ENCODE data around the gene CRELD2. TPM values are rescaled to one million over a fixed set of nuclear protein-coding genes. Genes with fewer than 3 reads are reported as not detected.

The CRELD2 gene
- total and polyA plus RNA-seq, 2 experiments from 2014 or later, result 35.7 to 47.7 TPM

DNA sequence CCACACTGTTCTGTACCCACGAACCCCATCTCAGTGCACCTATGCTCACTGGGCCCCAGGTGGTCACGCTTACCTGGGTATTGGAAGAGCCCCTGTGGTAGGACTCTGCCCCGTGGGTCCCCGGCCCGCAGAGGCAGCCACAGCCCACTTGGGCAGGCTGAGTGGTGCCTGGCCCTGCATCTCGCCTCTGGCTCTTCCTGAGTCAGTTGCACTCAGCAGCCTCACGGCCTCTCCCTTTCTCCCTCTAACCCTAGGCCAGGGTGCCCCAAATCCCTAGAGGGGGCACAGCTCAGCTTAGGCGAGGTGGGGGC, 9.7 kb downstream of the CRELD2 start (continued):
- TF ChIP-seq, protein P1, sequence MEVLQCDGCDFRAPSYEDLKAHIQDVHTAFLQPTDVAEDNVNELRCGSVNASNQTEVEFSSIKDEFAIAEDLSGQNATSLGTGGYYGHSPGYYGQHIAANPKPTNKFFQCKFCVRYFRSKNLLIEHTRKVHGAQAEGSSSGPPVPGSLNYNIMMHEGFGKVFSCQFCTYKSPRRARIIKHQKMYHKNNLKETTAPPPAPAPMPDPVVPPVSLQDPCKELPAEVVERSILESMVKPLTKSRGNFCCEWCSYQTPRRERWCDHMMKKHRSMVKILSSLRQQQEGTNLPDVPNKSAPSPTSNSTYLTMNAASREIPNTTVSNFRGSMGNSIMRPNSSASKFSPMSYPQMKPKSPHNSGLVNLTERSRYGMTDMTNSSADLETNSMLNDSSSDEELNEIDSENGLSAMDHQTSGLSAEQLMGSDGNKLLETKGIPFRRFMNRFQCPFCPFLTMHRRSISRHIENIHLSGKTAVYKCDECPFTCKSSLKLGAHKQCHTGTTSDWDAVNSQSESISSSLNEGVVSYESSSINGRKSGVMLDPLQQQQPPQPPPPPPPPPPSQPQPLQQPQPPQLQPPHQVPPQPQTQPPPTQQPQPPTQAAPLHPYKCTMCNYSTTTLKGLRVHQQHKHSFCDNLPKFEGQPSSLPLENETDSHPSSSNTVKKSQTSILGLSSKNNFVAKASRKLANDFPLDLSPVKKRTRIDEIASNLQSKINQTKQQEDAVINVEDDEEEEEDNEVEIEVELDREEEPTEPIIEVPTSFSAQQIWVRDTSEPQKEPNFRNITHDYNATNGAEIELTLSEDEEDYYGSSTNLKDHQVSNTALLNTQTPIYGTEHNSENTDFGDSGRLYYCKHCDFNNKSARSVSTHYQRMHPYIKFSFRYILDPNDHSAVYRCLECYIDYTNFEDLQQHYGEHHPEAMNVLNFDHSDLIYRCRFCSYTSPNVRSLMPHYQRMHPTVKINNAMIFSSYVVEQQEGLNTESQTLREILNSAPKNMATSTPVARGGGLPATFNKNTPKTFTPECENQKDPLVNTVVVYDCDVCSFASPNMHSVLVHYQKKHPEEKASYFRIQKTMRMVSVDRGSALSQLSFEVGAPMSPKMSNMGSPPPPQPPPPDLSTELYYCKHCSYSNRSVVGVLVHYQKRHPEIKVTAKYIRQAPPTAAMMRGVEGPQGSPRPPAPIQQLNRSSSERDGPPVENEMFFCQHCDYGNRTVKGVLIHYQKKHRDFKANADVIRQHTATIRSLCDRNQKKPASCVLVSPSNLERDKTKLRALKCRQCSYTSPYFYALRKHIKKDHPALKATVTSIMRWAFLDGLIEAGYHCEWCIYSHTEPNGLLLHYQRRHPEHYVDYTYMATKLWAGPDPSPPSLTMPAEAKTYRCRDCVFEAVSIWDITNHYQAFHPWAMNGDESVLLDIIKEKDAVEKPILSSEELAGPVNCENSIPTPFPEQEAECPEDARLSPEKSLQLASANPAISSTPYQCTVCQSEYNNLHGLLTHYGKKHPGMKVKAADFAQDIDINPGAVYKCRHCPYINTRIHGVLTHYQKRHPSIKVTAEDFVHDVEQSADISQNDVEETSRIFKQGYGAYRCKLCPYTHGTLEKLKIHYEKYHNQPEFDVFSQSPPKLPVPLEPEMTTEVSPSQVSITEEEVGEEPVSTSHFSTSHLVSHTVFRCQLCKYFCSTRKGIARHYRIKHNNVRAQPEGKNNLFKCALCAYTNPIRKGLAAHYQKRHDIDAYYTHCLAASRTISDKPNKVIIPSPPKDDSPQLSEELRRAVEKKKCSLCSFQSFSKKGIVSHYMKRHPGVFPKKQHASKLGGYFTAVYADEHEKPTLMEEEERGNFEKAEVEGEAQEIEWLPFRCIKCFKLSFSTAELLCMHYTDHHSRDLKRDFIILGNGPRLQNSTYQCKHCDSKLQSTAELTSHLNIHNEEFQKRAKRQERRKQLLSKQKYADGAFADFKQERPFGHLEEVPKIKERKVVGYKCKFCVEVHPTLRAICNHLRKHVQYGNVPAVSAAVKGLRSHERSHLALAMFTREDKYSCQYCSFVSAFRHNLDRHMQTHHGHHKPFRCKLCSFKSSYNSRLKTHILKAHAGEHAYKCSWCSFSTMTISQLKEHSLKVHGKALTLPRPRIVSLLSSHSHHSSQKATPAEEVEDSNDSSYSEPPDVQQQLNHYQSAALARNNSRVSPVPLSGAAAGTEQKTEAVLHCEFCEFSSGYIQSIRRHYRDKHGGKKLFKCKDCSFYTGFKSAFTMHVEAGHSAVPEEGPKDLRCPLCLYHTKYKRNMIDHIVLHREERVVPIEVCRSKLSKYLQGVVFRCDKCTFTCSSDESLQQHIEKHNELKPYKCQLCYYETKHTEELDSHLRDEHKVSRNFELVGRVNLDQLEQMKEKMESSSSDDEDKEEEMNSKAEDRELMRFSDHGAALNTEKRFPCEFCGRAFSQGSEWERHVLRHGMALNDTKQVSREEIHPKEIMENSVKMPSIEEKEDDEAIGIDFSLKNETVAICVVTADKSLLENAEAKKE (CRISPR knock-in tag; IDR thresholded peaks at IDR 0.05), result no peak
- no peak for TF ChIP-seq EZH2phosphoT487 (IDR thresholded peaks at IDR 0.05; ENCODE audit: unreplicated experiment)
- no peak for TF ChIP-seq ZNF114 (CRISPR knock-in tag; IDR thresholded peaks at IDR 0.05)
- TF ChIP-seq, protein P2, sequence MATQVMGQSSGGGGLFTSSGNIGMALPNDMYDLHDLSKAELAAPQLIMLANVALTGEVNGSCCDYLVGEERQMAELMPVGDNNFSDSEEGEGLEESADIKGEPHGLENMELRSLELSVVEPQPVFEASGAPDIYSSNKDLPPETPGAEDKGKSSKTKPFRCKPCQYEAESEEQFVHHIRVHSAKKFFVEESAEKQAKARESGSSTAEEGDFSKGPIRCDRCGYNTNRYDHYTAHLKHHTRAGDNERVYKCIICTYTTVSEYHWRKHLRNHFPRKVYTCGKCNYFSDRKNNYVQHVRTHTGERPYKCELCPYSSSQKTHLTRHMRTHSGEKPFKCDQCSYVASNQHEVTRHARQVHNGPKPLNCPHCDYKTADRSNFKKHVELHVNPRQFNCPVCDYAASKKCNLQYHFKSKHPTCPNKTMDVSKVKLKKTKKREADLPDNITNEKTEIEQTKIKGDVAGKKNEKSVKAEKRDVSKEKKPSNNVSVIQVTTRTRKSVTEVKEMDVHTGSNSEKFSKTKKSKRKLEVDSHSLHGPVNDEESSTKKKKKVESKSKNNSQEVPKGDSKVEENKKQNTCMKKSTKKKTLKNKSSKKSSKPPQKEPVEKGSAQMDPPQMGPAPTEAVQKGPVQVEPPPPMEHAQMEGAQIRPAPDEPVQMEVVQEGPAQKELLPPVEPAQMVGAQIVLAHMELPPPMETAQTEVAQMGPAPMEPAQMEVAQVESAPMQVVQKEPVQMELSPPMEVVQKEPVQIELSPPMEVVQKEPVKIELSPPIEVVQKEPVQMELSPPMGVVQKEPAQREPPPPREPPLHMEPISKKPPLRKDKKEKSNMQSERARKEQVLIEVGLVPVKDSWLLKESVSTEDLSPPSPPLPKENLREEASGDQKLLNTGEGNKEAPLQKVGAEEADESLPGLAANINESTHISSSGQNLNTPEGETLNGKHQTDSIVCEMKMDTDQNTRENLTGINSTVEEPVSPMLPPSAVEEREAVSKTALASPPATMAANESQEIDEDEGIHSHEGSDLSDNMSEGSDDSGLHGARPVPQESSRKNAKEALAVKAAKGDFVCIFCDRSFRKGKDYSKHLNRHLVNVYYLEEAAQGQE (IDR thresholded peaks at IDR 0.05; ENCODE audit: unreplicated experiment), result no peak
- TF ChIP-seq, protein P3, sequence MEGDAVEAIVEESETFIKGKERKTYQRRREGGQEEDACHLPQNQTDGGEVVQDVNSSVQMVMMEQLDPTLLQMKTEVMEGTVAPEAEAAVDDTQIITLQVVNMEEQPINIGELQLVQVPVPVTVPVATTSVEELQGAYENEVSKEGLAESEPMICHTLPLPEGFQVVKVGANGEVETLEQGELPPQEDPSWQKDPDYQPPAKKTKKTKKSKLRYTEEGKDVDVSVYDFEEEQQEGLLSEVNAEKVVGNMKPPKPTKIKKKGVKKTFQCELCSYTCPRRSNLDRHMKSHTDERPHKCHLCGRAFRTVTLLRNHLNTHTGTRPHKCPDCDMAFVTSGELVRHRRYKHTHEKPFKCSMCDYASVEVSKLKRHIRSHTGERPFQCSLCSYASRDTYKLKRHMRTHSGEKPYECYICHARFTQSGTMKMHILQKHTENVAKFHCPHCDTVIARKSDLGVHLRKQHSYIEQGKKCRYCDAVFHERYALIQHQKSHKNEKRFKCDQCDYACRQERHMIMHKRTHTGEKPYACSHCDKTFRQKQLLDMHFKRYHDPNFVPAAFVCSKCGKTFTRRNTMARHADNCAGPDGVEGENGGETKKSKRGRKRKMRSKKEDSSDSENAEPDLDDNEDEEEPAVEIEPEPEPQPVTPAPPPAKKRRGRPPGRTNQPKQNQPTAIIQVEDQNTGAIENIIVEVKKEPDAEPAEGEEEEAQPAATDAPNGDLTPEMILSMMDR (conservative IDR thresholded peaks at IDR 0.05; ENCODE audit: low read depth in 2 of 2), result no peak
- TF ChIP-seq, protein P4, sequence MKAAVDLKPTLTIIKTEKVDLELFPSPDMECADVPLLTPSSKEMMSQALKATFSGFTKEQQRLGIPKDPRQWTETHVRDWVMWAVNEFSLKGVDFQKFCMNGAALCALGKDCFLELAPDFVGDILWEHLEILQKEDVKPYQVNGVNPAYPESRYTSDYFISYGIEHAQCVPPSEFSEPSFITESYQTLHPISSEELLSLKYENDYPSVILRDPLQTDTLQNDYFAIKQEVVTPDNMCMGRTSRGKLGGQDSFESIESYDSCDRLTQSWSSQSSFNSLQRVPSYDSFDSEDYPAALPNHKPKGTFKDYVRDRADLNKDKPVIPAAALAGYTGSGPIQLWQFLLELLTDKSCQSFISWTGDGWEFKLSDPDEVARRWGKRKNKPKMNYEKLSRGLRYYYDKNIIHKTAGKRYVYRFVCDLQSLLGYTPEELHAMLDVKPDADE (IDR thresholded peaks at IDR 0.05), result no peak
- no peak for TF ChIP-seq STAT1 (IDR thresholded peaks at IDR 0.05; ENCODE audit: unreplicated experiment)
- TF ChIP-seq CREB1 (CRISPR knock-in tag; IDR thresholded peaks at IDR 0.05; ENCODE audit: low read depth), result no peak
- TF ChIP-seq POLR2AphosphoS5 (IDR thresholded peaks at IDR 0.05; ENCODE audit: low read depth), result no peak

All from GM23338 (cell line).